Limb (tissue), 2 donors: ENCODE results near the gene CREB5.

Source experiments
- DNase-seq, 2 donors: peaks; one replicate each; pipeline ENCODE4 v3.0.0-alpha.2; 2016; ENCODE audit errors: extremely low spot score in 2 of 2

The CREB5 gene

GRCh38 chr7:28433699-28434219 is 21.4 kb downstream of the CREB5 start:
- no peak for DNase-seq

- DNase-seq, result no peak
These were observed 22.2 kb downstream of the CREB5 start for GRCh38 chr7:28434510-28434909.

GRCh38 chr7:28435152-28435551 is 22.8 kb downstream of the CREB5 start:
- DNase-seq, result no peak

GRCh38 chr7:28435732-28436378 is 23.5 kb downstream of the CREB5 start:
- DNase-seq, result no peak

DNA sequence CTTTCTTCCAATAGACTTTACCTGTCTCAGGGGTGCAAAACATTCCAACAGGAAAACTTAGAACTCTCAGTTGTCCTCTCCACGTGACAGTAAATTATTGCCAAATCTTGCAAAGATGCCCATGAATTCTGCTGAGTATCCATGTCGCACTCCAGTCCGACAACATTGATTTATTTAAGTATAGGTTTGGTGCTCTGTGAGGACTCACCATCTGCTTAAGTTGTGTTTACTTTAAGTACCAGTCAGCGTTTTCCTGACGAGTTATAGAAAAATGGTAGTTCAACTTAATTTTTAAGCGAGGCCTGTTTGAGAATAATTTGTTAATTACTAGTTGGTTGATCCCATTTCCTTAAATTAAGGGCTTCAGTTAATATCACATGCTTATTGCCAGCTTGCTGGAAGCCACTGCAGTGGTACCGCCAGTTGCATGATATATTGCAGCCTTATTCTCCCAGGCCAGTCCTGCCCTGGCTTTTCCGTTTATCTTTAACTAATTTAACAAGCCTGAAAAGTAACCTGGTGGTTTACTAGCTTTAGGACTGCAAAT is 27.8 kb downstream of the CREB5 start:
- no peak for DNase-seq

- DNase-seq, result no peak
These were observed 30.5 kb downstream of the CREB5 start for GRCh38 chr7:28442540-28443420.

DNA sequence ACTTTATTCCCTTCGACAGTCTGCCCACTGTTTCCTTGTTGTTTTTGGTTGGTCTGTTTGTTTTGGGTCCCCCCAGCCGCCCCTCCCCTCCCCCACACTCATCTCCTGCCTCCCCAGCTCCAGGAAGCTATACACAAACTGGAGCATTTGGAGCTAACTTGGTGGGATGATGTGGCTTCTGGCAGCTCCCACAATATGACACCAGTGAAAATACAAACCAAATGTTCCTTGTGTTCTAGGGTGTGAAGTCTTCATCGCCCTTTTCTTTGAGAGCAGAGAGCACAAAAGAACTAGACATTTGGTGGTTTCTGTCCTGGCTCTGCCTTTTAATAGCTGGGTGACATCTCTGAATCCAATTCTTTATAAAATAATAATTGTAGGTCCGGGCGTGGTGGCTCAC is 33.8 kb downstream of the CREB5 start:
- no peak for DNase-seq

- DNase-seq, result no peak
These were observed 34.8 kb downstream of the CREB5 start for GRCh38 chr7:28447071-28447470.

DNA sequence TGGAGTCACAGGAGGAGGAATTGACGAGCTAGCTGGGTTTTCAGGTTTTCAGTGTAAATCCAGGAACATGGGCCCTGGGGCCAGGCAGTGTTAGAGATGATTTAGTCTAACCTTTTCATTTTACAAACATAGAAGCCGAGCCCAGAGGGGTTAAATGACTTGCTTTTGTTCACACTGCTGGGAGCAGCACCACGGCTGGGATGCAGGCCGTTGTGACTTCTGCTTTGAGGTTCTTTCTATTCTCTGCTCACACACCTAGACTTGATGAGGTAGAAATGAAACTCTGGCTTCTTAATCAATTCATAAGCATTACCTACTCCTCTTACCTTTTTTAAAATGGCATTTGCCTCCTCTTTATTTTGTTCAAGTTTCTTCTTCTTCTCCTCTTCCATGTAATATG is 36.4 kb downstream of the CREB5 start:
- no peak for DNase-seq

DNA sequence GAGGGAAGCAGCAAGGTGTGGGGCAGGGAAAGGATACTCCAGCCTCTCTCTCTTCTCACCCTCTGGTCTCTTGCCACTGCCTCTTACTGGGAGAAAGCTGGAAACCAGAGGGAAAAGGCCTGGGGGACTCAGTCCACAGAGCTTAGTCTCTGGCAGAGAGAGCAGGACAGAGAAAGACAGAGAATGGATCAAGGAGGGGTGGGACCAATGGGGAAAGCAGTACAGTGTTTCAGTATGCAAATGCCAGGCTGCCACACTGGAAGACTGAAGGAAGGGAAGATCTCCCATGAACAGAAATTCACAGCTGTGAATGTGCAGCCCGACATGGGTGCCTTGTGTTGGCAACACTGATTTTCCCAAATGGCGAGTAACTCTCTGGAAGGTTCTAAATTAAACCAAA is 40.4 kb downstream of the CREB5 start:
- no peak for DNase-seq

GRCh38 chr7:28455486-28455885 is 43.2 kb downstream of the CREB5 start:
- DNase-seq, result no peak

- DNase-seq, result no peak
These were observed 43.7 kb downstream of the CREB5 start for GRCh38 chr7:28456044-28456443.

DNA sequence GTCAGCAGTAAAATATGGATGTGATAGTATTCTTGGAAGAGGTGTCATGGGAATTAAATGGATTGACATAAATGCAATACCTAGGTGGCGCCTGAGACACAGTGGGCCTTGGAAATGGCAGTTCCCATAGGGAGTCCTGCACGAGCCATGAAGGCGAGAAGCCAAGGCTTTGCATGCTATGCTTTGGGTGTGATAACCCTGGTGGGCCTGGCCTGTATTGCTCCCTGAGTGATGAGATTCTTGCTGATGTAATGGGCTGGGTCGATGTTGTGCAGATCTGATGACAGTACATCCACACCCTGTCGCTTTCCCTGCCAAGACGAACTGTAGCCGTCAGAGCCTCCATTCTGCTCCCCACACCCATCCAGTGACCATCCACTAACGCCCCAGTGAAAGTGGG is 46.4 kb downstream of the CREB5 start:
- no peak for DNase-seq

DNA sequence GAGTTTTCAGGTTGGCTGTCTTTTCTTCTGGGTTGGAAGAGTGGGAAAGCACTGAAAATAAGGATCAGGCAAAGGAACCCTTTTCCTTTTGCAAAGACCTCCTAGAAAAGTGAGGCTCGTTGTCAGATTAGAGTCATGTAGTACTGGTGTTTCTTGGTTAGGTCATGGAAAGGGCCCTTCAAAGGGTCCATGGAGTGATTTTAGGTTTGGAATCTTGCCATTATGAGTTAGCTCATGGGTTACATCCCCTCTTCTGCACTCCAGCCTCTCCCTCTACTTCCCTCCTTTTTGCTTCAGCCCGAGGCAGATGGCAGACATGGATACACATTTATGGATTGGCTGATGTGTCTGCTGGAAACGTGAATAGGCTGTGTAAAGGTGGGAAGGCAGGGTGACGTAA is 47.0 kb downstream of the CREB5 start:
- DNase-seq, result no peak

DNA sequence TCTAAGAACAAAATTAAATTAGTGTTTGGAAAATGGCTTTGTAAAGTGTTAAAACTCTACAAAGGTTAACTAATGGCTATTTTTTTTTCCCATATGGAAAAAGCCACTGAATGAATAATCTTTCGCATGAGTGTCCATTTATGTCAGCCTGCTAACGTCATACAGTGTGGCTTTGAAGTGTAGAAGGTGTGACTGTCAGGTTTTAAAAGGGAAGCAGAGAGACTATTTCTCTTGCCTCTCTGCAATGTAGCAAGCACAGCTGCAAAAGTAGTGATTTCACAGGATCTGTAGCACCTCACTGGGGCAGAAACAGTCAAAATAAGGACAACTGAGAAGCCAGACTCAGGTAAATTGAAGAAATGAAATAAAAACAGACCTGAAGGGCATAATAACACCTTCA is 53.4 kb downstream of the CREB5 start:
- no peak for DNase-seq

- DNase-seq, result no peak
These were observed 54.0 kb downstream of the CREB5 start for GRCh38 chr7:28466341-28466740.

- no peak for DNase-seq
These were observed 54.6 kb downstream of the CREB5 start for GRCh38 chr7:28466885-28467284.

DNA sequence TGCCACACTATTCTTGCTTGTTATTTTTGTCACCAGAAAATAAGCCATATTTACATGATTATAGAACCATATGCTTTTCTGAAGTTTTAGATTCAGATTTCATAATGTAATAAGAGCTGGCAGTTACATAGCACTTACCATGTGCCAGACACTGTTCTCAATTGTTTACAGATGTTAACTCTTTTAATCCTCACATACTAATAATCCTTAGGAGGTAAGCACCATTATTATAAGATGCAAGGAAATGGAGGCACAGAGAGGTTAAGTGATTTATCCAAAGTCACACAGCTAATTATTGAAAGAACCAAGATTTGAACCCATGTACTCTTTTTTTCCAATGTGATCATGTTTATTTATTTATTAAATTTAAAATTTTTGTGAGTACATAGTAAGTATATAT is 57.2 kb downstream of the CREB5 start:
- DNase-seq, result no peak

DNA sequence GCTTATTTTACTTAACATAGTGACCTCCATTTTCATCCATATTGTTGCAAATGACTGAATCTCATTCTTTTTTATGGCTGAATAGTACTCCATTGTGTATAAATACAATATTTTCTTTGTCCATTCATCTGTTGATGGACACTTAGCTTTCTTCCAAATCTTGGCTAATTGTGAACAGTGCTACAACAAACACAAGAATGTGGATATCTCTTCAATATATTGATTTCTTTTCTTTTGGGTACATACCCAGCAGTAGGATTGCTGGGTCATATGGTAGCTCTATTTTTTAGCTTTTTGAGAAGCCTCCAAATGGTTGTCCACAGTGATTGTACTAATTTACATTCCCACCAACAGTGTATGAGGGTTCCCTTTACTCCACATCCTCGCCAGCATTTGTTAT is 58.0 kb downstream of the CREB5 start:
- DNase-seq, result no peak

DNA sequence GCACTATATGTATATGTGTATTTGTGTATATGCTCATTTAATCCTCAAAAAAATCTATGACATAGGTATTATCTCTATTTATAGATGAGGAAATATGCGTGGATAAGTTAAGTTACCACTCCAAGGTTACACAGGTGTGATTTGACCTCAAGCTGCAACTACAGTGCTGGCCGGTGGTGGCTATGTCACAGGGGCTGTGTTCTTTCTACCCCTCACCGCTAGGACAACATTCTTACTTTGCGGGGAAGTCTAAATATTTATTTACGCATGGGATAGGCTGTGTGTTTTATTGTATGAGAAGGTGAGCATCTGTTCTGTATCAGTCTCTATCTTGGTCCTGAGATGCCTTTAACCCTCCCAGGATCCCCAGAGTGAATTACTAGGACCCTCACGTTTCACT is 60.0 kb downstream of the CREB5 start:
- DNase-seq, result no peak

- no peak for DNase-seq
These were observed 61.4 kb downstream of the CREB5 start for GRCh38 chr7:28473571-28474281.

GRCh38 chr7:28474282-28474638 is 61.9 kb downstream of the CREB5 start:
- DNase-seq, result no peak
